Fibroblast of mammary gland (primary cell): ENCODE data around the gene ARID1B.

Experiments
- DNase-seq: peaks from one replicate; pipeline ENCODE4 v3.0.0-alpha.2; 2010; ENCODE audit warnings: low read depth
- H3K4me3 ChIP-seq: 2 replicates; pipeline ENCODE4 v1.5.1; 2011; ENCODE audit warnings: low read depth, mild to moderate bottlenecking, low read length, moderate library complexity; ENCODE audit not compliant: control insufficient read depth
- CTCF ChIP-seq: conservative IDR thresholded peaks from 2 replicates; pipeline ENCODE4 v1.5.1; 2011; ENCODE audit warnings: low read depth, low read length, inconsistent platforms; ENCODE audit not compliant: control insufficient read depth, insufficient read depth

Gene ARID1B

GRCh38 chr6:157216570-157216969 is 439.4 kb downstream of the ARID1B start:
- no peak for DNase-seq
- no peak for TF ChIP-seq CTCF
- no peak overlapping the region for H3K4me3 ChIP-seq

- no peak for DNase-seq
- no peak overlapping the region for H3K4me3 ChIP-seq
- TF ChIP-seq CTCF = no peak
Measured at GRCh38 chr6:157217198-157217893, 440.2 kb downstream of the ARID1B start.

- no peak for DNase-seq
- H3K4me3 ChIP-seq = no peak overlapping the region
- no peak for TF ChIP-seq CTCF
Measured at GRCh38 chr6:157217894-157218370, 440.8 kb downstream of the ARID1B start.

- no peak for TF ChIP-seq CTCF
- no peak overlapping the region for H3K4me3 ChIP-seq
- no peak for DNase-seq
Measured at GRCh38 chr6:157218371-157219198, 441.4 kb downstream of the ARID1B start.

GRCh38 chr6:157219201-157220200 is 442.3 kb downstream of the ARID1B start:
- TF ChIP-seq CTCF = no peak
- H3K4me3 ChIP-seq = no peak overlapping the region
- peak; percentile 54 for DNase-seq

GRCh38 chr6:157220485-157220884 is 443.3 kb downstream of the ARID1B start:
- DNase-seq = no peak
- TF ChIP-seq CTCF = no peak
- H3K4me3 ChIP-seq = peak overlapping the region; percentile 54
